OCI-LY1 (cell line): ENCODE measurements around the gene IRAK4.

ENCODE experiments used
- H2AFZ ChIP-seq: fragments of 200-600 bp; sonication (generic), shearing (Covaris generic); 2 replicates; pipeline ENCODE4 v1.6.0; 2014; ENCODE audit warnings: antibody characterized with exemption, mild to moderate bottlenecking, low read length
- H3F3A ChIP-seq: fragments of 200-600 bp; sonication (generic), shearing (Covaris generic); 2 replicates; pipeline ENCODE4 v1.6.0; 2014; ENCODE audit warnings: mild to moderate bottlenecking, antibody characterized with exemption, low read length, moderate library complexity; ENCODE audit not compliant: insufficient read depth
- H3K27ac ChIP-seq: fragments of 200-600 bp; sonication (generic); 2 replicates; pipeline ENCODE4 v1.5.1; 2014; ENCODE audit warnings: low read length, mixed run types, mild to moderate bottlenecking, low read depth; ENCODE audit not compliant: poor library complexity, severe bottlenecking
- H3K27me3 ChIP-seq: fragments of 200-600 bp; sonication (generic); 2 replicates; pipeline ENCODE4 v1.6.0; 2014; ENCODE audit warnings: antibody characterized with exemption, mild to moderate bottlenecking, low read length, moderate library complexity; ENCODE audit not compliant: insufficient read depth
- H3K36me3 ChIP-seq: fragments of 200-600 bp; sonication (generic); 2 replicates; pipeline ENCODE4 v1.6.1; 2014; ENCODE audit warnings: mild to moderate bottlenecking, antibody characterized with exemption, low read length, moderate library complexity, mixed read lengths; ENCODE audit not compliant: insufficient read depth
- H3K4me1 ChIP-seq: fragments of 200-600 bp; sonication (generic); 2 replicates; pipeline ENCODE4 v1.5.1; 2014; ENCODE audit warnings: mild to moderate bottlenecking, low read length, moderate library complexity; ENCODE audit not compliant: insufficient read depth, severe bottlenecking
- H3K4me2 ChIP-seq: fragments of 200-600 bp; sonication (generic), shearing (Covaris generic); 2 replicates; pipeline ENCODE4 v1.6.1; 2014; ENCODE audit warnings: low read length
- H3K4me3 ChIP-seq: fragments of 200-600 bp; sonication (generic); 2 replicates; pipeline ENCODE4 v1.5.1; 2014; ENCODE audit warnings: low read length, low read depth, mild to moderate bottlenecking, mixed read lengths; ENCODE audit not compliant: poor library complexity, severe bottlenecking
- H3K79me2 ChIP-seq: fragments of 200-600 bp; shearing (Covaris generic); 2 replicates; pipeline ENCODE4 v1.6.1; 2016; ENCODE audit warnings: mixed run types, low read length, mixed read lengths; ENCODE audit not compliant: insufficient read depth
- H3K9ac ChIP-seq: fragments of 200-600 bp; sonication (generic), shearing (Covaris generic); 2 replicates; pipeline ENCODE4 v1.6.1; 2014; ENCODE audit warnings: mild to moderate bottlenecking, low read length, mixed read lengths
- H3K9me2 ChIP-seq: fragments of 200-600 bp; sonication (generic), shearing (Covaris generic); 2 replicates; pipeline ENCODE4 v1.6.1; 2014; ENCODE audit warnings: low read depth, mild to moderate bottlenecking, low read length, mixed read lengths
- H3K9me3 ChIP-seq: fragments of 200-600 bp; shearing (Covaris generic); 2 replicates; pipeline ENCODE4 v1.6.1; 2014; ENCODE audit warnings: low read length, mixed read lengths
- H4K20me1 ChIP-seq: fragments of 200-600 bp; sonication (generic), shearing (Covaris generic); 2 replicates; pipeline ENCODE4 v1.6.0; 2016; ENCODE audit warnings: mild to moderate bottlenecking, low read length; ENCODE audit not compliant: insufficient read depth
- EZH2 ChIP-seq: fragments of 200-600 bp; sonication (generic), shearing (Covaris generic); IDR thresholded peaks from 2 replicates; pipeline ENCODE4 v1.8.0; 2017; ENCODE audit warnings: borderline replicate concordance, mixed run types, mild to moderate bottlenecking, antibody characterized with exemption, low read length, moderate library complexity, mixed read lengths
- TF ChIP-seq, protein P1 (sequence below): fragments of 200-600 bp; sonication (generic), shearing (Covaris generic); IDR thresholded peaks from 2 replicates; pipeline ENCODE4 v1.5.1; 2017; ENCODE audit warnings: mild to moderate bottlenecking, antibody characterized with exemption, low read length, moderate library complexity, mixed read lengths

IRAK4 gene

DNA sequence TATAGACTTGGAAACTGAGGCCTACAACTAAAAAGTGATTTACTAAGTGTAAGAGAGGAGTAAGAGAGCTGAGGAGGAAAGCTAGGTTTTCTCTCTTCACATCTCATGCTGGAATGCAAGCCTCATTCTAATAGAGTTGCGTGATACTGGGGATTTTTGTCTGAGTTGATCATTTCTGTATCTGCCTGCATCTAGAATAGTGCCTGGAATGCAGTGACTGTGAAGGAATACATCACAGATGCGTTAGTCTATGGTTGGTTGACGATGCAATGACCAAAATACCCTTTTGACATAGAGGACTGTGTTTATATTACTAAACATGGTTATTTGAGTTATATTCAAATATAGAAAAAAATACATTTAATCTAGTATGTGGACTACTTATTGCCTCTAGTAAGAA is 67.9 kb downstream of the IRAK4 start:
- TF ChIP-seq, protein P1, sequence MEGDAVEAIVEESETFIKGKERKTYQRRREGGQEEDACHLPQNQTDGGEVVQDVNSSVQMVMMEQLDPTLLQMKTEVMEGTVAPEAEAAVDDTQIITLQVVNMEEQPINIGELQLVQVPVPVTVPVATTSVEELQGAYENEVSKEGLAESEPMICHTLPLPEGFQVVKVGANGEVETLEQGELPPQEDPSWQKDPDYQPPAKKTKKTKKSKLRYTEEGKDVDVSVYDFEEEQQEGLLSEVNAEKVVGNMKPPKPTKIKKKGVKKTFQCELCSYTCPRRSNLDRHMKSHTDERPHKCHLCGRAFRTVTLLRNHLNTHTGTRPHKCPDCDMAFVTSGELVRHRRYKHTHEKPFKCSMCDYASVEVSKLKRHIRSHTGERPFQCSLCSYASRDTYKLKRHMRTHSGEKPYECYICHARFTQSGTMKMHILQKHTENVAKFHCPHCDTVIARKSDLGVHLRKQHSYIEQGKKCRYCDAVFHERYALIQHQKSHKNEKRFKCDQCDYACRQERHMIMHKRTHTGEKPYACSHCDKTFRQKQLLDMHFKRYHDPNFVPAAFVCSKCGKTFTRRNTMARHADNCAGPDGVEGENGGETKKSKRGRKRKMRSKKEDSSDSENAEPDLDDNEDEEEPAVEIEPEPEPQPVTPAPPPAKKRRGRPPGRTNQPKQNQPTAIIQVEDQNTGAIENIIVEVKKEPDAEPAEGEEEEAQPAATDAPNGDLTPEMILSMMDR = no peak
- TF ChIP-seq EZH2 = no peak
- Histone ChIP-seq H3K36me3 (no peaks in the 10 kb centered on the region), H2AFZ (no peak overlapping the region), H3K4me2 (no peak overlapping the region), H3K79me2 (no peaks in the 10 kb centered on the region), H3K9me3 (no peaks in the 10 kb centered on the region), H4K20me1 (no peaks in the 10 kb centered on the region), H3K27me3 (0 out of 2 replicates have a peak, but pooled peaks cover 3% of the 10 kb centered on the region), H3K27ac (no peak overlapping the region), H3F3A (no peaks in the 10 kb centered on the region), H3K9me2 (no peaks in the 10 kb centered on the region), H3K4me1 (no peaks in the 10 kb centered on the region), H3K9ac (no peak overlapping the region), H3K4me3 (no peak overlapping the region)

DNA sequence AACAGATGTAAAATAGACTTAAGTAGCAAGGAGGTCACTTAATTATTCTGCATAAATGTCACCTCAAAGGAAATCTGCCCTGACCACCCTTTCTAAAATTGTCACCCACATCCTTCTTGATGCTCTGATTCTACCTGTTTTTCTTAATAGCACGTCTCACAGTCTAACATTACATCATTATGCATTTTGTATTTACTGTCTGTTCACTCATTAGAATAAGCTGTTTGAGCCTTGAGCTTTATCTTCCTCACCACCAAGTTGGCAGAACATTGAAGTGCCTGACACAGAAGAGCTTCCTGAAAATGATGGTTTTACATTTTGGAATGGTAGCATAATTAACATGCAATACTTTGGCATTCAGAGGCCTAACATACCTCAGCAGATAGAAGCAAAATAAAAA is 68.3 kb downstream of the IRAK4 start:
- no peak overlapping the region for H3K9ac ChIP-seq
- no peak overlapping the region for H3K4me2 ChIP-seq
- H3K9me3 ChIP-seq = no peaks in the 10 kb centered on the region
- H2AFZ ChIP-seq = no peak overlapping the region
- H4K20me1 ChIP-seq = no peaks in the 10 kb centered on the region
- TF ChIP-seq EZH2 = no peak
- TF ChIP-seq, protein P1 = no peak
- no peaks in the 10 kb centered on the region for H3F3A ChIP-seq
- H3K4me3 ChIP-seq = no peak overlapping the region
- 0 out of 2 replicates have a peak, but pooled peaks cover 3% of the 10 kb centered on the region for H3K27me3 ChIP-seq
- no peaks in the 10 kb centered on the region for H3K79me2 ChIP-seq
- H3K36me3 ChIP-seq = no peaks in the 10 kb centered on the region
- no peaks in the 10 kb centered on the region for H3K9me2 ChIP-seq
- H3K27ac ChIP-seq = no peak overlapping the region
- H3K4me1 ChIP-seq = no peaks in the 10 kb centered on the region

DNA sequence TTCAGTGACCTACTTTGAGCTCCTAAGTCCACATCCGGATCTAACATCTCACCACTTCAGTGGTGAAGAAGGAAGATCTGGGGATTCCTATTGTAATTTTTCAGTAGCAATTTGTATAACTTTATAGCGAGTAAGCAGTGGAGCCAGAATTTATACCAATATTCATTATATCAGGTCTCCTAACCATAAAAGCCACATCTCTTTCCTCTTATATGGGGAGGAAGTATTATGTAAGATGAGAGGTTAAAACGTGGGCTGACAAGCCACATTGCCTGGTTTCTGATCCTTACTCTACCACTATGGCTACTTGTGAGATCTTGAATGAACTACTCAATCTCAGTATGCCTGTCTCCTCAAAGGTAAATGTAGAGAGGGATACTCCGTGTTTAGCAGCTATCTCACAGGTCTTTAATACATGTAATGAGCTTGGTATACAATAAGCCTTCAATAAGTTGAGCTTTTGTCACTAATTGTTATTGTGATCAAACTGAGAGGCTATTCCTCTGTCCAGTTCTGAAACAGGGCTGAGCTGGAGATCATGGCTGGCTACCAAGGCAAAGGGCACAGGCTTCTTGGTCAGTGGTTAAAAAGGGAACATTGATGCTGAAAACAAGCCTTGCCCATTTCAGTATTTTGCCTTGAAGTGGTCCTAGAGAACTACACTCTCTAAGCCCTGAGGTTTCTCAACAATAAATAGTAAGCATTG is 73.9 kb downstream of the IRAK4 start:
- H3K36me3 ChIP-seq = no peaks in the 10 kb centered on the region

More for the DNA sequence above, 73.9 kb downstream of the IRAK4 start:
- H3K9me2 ChIP-seq = no peaks in the 10 kb centered on the region
- no peak overlapping the region for H2AFZ ChIP-seq
- H3K79me2 ChIP-seq = no peaks in the 10 kb centered on the region
- H4K20me1 ChIP-seq = no peaks in the 10 kb centered on the region
- no peak overlapping the region for H3K27ac ChIP-seq
- H3K4me1 ChIP-seq = peaks cover 14% of the 10 kb centered on the region
- no peaks in the 10 kb centered on the region for H3K9me3 ChIP-seq
- no peak overlapping the region for H3K9ac ChIP-seq
- TF ChIP-seq EZH2 = no peak
- TF ChIP-seq, protein P1 = no peak
- H3F3A ChIP-seq = no peaks in the 10 kb centered on the region
- no peak overlapping the region for H3K4me3 ChIP-seq
- no peak overlapping the region for H3K4me2 ChIP-seq
- 0 out of 2 replicates have a peak, but pooled peaks cover 3% of the 10 kb centered on the region for H3K27me3 ChIP-seq
